Left forelimb (tissue), 1 donor: ENCODE results near the gene TSEN54.

Experiments used
- DNase-seq: peaks from one replicate; pipeline ENCODE4 v3.0.0-alpha.2; 2018; ENCODE audit warnings: low spot score

Gene TSEN54

DNA sequence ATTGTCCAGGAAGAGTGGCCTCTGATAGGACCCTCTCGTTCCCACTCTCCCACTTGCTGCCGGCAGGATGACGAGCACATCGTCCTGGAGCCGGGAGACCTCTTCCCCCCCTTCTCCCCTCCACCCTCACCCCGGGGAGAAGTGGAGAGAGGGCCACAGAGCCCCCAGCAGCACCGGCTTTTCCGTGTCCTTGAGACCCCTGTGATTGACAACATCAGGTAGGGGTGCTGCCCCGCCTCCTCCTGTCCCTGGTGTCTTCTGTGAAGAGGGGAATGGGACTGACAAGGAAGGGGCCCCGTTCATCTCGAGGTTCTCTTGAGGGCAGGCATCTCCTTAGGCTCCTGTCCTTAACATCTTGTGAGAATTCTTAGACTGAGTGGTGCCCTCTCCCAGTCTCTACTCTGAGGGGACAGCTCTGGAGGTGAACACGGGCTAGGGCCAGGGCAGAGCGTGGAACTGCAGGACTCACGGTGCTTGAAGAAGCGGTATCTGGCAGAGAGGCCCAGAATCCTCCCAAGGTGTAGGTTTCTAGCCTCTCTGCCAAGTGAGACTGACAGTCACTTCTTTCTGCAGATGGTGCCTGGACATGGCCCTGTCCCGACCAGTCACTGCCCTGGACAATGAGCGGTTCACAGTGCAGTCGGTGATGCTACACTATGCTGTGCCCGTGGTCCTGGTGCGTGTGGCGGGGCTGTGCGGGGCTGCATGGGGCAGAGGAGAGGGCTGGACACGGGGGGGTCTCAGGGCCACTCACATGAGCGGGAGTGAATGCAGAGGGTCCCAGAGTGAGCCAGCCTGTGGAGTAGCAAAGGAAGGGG is 27.4 kb upstream of the TSEN54 start:
- no peak for DNase-seq

DNA sequence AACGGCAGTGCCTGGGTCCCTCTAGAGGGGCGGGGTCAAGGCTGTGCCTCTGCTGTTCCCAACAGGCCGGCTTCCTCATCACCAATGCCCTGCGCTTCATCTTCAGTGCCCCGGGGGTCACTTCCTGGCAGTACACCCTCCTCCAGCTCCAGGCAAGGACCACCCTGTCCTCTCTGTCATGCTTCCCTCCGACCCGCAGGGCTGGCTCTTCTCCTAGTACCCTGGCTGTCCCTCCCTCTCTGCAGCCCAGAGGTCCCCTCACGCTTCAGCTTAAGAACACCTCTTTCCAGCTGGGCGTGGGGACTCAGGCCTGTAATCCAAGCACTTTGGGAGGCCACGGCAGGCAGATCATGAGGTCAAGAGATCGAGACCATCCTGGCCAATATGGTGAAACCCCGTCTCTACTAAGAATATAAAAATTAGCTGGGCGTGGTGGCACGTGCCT is 26.8 kb upstream of the TSEN54 start:
- no peak for DNase-seq

DNA sequence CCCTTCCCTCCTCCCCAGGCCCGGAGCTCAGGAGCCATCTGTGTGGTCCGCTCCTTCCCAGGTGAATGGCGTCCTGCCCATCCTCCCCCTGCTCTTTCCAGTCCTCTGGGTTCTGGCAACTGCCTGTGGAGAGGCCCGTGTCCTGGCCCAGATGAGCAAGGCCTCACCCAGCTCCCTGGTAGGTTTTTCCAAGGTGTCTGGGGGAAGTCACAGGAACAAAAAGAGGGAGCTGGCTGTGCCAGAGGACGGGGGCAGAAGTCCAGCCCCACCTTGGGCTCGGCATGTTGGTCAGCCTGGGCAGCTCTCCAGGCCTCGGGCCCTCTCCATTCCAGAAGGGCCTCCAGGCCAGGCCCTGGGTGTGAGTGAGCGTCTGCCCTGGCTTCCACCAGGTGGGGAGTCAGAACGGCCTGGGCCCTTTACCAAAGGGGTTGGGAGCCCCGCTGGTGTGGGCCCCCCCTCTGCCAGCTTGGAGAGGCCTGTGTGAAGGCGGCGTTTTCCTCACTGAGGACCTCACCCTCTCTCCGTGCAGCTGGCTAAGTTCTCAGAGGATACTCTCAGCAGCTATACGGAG is 26.1 kb upstream of the TSEN54 start:
- no peak for DNase-seq

DNA sequence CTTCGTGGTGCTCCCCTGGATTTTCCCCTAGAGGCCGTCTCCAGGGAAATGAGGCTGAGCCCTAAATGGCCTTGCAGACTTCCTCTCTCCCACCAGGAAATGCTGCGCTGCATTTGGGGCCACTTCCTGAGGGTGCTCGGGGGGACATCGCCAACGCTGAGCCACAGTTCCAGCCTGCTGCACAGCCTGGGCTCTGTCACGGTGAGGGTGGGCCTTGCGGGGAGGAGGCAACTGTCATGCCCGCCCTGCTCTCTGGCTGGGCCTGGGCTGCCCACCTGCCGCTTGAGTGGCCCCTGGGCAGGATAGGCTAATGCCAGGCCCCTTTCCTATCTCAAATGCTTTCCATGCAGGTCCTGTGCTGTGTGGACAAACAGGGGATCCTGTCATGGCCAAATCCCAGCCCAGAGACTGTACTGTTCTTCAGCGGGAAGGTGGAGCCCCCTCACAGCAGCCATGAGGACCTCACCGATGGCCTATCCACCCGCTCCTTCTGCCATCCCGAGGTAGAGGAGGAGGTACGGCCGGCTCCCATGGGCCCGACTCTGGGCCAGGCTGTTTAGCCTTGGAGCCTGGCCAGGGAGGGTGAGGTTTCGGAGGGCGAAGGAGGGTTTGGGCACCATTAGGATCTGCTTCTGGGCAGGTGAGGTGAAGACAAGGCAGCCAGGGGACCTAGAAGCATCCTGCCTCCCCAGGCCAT is 25.2 kb upstream of the TSEN54 start:
- no peak for DNase-seq

DNA sequence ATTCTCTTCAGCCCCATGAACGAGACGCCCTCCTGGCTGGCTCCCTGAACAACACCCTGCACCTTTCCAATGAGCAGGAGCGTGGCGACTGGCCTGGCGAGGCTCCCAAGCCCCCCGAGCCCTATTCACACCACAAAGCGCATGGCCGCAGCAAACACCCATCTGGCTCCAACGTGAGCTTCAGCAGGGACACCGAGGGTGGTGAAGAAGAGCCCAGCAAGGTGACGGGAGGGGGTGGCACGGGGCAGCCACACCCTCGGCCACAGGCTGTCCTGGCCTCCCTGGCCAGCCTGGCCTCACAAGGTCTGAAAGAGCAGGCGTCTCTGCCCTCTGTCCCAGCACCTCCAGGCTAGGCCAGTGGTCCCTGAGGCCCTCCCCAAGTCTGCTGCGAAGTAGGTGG is 24.6 kb upstream of the TSEN54 start:
- DNase-seq = no peak

DNA sequence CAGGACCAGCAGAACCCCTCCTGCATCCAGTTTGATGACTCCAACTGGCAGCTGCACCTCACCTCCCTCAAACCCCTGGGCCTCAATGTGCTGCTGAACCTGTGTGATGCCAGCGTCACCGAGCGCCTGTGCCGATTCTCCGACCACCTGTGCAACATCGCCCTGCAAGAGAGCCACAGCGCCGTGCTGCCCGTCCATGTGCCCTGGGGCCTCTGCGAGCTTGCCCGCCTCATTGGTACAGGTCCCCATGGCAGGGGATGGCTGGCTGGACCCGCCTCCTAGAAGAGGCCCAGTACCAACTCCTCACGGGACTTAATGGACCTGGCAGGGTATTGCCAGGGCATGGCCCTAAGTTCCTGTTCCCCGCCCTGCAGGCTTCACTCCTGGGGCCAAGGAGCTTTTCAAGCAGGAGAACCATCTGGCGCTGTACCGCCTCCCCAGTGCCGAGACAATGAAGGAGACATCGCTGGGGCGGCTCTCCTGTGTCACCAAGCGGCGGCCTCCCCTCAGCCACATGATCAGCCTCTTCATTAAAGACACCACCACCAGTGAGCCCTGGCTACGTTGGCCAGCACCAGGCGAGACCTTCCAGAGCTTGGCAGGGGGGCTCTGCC is 23.7 kb upstream of the TSEN54 start:
- DNase-seq = no peak

DNA sequence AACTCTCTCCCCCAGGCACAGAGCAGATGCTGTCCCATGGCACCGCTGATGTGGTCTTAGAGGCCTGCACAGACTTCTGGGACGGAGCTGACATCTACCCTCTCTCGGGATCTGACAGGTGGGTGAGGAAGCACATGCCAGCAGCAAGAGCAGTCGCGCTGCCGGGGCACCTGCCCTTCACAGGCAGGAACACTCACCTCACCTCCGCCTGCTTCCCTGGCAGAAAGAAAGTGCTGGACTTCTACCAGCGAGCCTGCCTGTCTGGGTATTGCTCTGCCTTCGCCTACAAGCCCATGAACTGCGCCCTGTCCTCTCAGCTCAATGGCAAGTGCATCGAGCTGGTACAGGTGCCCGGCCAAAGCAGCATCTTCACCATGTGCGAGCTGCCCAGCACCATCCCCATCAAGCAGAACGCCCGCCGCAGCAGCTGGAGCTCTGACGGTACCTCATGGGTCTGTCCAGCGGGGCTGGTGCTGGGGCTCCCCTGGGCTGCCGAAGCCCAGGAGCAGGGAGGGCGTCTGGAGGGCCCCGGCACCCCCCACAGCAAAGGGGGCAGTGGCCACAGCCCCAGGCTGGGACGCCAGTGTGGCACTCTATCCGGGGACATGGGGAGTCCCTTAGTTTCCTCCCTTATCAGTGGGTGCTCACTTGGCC is 22.7 kb upstream of the TSEN54 start:
- no peak for DNase-seq

DNA sequence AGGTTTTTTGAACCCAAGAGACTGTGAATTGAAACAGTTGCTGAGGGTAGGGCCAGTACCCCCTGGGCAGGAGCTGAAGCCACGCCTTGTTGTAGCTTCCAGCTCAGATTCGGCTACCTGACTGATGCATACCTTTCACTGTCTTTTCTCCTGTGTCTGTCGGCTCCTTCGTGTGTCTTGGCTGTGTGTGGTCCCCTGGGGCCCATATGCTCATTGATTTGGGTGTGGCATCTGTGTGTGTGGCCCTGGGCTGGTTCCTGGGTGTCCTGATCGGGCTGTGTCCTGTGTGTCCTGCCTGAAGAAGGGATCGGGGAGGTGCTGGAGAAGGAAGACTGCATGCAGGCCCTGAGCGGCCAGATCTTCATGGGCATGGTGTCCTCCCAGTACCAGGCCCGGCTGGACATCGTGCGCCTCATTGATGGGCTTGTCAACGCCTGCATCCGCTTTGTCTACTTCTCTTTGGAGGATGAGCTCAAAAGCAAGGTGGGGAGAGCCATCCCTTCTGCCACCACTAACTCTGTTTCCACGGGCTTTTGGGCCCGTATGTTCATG is 21.9 kb upstream of the TSEN54 start:
- no peak for DNase-seq

DNA sequence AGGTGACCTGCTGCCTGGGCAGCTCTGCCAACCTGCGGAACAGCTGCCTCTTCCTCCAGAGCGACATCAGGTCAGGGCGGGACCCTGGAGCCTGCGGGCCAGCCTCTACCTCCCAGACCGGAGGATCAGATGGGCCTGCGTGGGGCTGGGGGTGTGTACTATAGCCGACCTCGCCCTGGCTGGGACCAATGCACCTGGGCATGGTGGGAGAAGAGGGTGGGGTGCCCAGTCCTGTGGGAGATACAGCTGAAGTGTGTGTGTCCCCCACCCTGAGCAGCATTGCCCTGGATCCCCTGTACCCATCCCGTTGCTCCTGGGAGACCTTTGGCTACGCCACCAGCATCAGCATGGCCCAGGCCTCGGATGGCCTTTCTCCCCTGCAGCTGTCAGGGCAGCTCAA is 20.3 kb upstream of the TSEN54 start:
- DNase-seq = no peak

DNA sequence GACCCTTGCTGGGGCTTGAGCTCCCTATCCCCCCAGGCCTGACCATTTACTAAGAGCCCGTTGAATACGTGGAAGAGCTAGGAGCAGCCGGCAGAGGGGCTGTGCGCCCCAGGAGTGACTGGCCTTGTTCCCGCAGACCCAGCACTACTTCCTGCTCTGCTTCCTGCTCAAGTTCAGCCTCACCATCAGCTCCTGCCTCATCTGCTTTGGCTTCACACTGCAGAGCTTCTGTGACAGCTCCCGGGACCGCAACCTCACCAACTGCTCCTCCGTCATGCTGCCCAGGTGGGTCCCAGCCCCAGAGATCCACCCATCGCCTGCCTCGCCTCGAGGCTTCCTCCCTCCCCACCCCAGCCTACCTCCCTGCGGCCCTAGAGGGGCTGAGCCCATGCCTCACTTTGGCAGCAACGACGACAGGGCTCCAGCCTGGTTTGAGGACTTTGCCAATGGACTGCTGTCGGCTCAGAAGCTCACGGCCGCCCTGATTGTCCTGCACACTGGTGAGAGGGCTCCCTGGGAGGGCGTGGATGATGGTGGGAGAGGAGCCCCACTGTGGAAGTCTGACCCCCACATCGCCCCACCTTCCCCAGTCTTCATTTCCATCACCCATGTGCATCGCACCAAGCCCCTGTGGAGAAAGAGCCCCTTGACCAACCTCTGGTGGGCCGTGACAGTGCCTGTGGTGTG is 18.1 kb upstream of the TSEN54 start:
- no peak for DNase-seq

DNA sequence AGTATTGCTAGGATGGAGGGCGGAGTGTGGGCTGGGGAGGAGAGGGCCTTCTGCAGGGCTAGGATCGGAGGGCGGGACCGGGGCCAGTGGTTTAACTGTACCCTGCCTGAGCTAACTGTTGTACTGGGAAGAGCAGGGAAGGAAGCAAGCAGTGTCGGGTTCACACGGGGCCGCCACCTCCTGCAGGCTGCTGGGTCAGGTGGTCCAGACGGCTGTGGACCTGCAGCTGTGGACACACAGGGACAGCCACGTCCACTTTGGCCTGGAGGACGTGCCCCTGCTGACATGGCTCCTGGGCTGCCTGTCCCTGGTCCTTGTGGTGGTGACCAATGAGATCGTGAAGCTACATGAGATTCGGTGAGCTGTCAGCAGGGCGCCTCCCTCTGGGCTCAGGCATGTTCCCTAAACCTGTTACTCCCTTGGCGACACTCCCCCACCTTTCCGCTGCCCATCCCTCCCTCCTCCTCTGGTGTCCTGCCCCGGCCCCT is 17.6 kb upstream of the TSEN54 start:
- no peak for DNase-seq

DNA sequence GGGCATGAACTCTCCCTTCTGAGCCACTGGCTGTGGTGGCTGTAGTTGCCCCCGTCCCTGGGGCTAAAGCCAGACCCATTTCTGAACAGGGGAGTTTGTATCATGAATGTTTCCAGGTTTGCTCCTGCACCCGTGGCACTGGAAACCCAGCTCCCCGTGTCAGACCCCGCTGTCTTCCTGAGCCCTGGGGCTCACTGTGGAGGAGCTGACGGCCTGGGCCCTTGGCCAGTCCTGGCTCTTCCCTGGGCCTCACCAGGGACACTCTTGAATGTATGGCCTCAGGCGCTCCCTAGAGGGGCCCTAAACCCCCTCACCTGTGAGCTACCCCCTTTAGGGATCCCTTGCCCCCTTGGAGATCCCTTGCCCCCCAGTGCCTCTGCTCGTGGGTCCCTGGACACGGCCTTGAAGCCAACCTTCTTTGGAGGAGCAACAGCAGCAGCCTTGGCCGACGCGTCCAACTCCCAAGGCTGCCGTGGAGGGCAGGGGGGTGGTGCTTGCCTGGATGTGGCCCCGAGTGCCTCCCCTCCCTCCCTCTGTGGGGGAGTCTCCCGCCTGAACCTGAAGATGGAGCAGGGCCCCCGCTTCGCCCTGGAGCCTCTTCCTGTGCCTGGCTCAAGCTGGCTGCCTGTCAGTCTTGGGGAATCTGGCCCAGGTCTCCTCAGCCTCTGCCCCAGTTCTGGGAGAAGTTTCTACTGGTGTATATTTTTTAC is 16.9 kb upstream of the TSEN54 start:
- no peak for DNase-seq

DNA sequence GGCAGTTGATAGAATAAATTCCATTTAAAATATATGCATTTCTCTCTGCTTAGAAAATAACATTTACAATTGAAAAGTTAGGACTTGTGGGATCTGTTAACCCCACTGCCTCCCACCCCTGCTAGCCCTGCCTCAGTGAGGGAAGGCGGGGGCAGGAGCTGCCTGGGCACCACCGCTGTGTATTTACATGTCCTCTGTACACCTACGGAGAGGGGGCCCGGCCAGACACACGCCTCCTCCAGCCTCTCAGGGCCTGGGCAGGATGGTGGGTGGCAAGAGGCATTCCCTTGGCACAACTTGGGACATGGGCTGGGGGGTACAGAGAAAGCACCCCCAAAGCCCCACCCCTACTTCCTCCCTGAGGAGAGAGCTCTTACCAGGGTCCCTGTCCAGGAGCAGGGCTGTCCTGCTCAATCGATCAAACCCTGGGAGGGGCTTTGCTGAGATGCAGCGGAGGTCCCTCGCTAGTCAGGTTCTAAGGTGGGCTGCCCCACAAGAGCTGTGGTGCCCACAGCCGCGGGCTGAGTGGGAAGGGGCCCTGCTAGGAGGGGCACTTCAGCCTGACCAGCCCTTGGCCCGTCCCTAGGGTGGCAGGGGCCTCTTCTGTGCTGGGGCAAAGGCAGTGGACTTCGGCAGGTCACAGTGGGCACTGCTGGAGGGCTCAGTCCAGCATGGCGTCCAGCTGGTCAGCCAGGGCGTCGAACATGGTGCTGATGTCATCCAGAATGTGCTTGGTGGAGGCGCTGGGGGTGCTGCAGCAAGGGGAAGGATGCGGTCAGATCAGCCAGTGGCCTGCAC is 15.7 kb upstream of the TSEN54 start:
- no peak for DNase-seq

DNA sequence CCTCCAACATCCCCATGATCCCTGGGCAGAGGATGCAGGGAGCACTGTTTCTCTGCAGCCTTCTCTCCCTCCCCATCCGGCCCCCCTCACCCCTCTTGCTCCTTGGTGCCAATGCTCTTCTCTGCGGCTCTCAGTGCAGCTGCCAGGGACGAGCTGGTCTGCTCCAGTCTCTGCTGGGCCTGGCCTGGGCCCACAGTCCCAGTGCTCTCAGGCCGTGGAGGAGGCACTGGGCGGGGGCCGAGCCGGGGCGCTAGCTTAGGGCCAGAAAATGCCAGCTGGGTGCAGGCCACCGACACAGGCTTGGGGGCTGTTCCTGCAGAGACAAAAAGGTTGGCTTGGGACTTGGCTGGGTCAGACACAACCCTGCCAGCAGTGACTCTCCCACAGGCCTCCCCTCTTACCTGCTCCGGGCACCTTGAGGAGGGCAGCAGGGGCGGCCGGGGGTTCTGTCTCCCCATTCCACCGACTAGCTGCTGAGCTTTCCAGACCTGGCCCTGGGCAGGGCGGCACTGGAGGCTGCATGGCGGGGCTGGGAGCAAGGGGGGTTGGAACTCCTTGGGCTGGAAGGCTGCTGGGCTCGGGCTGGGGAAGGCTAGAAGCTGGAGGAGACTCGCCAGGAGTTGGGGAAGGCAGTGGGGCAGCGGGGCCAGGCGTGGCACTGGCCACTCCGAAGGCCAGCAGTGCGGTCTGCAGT is 14.8 kb upstream of the TSEN54 start:
- DNase-seq = no peak

DNA sequence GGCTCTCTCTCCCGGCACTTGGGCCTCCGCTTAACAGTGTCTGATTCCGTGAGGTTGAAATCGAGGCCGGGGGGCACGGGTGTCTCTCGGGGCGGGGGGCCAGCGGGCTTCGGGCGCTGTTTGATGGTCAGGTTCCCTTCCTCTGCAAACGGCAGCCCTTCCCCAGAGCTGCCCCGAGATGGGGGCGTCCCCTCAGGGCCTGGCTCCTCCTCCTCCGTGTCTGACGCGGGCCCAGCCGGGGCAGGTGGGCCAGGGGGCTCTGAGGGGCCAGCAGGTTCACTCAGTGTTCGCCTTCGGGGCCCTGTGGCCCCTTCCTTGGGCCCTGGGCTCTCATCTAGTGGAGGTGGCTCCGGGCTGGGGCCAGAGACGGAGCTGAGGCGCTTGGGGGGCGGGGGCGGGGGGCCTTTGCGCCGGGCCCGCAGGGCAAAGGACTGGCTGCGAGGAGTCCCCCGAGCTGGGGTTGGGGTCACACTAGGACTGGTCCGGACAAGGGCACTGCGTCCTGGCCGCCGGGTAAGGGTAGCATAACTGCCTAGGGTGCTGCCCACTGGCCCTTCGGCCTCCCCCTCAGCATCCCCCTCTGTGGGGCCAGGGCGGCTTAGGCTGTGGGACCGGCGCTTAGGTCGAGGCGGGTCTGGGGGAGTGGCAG is 14.1 kb upstream of the TSEN54 start:
- no peak for DNase-seq

DNA sequence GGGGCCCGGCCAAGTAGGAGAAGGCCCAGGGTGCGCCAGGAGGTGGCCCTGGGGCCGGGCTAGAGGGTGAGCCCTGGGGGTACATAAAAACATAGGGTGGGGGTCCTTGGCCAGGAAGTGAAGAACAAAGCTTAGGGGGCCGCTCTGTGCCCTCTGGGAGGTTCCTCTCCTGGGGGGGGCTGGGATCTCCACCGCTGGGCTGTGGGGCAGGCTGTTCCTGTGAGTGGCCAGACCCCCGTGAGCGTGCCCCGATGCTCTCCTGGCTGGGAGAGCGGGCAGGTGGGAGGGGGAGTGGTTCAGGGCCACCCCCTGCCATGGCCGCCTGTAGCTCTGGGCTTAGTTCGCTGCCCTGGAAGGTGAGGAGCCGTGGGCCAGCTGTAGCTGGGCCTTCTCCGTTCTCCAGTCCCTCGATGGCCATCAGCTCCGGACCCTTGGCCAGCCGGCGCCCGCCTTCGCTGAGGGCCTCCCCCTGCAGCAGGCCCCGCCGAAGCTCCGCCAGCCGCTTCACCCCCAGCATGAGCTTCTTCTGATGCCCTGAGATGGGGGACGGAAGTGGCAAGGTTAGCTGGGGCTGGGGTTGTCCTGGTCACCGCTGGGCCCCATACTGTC is 13.5 kb upstream of the TSEN54 start:
- DNase-seq = no peak

DNA sequence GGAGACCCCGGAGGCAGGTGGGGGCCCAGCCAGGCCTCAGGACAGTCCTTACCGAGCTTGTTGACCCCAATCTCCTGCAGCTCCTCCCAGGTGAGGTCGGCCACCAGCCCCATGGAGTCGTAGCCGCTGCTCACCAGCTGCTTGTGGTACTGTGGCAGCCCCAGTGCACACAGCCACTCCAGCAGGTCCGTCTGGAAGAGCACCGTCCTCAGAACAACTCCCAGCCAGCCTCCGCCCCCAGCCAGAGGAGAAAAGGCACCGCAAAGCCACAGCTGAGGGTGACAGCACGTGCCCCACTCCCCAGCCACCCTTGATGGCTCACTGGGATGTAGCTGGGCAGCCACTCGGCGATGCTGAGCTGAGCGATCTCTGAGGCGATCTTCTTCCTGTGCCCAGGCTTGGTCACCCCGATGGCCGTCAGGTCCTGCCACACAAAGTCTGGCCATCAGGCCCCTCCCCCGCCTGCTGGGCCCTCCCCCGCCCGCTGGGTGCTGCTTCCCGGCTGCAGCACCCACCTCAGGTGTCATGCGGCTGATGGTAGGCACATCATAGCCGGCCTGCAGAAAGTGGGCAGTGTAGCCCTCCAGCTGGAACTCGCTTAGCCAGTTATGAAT is 12.9 kb upstream of the TSEN54 start:
- no peak for DNase-seq

DNA sequence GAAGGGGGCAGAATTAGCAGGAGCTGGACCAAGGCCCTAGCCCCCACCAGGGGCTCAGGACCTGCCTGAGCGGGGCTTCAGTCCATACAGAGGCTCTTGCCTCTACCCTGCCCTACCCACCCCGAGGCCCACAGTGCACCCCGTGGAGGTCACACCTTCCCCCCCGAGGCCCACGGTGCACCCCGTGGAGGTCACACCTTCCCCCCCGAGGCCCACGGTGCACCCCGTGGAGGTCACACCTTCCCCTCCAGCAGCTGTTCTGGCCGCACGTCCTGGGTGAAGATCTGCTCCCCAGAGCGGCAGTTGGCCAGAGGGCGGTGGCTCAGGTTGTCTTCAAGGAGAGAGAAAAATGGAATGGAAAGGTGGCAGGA is 12.4 kb upstream of the TSEN54 start:
- no peak for DNase-seq
